Hippocampal formation (tissue), 2 donors: Measurements from ENCODE around the gene SEMA3G.

Experiments
- DNase-seq, 2 donors: peaks; one replicate each; lab custom pipeline; 2025; lab: John Stamatoyannopoulos, UW

The SEMA3G gene

GRCh38 chr3:52395503-52395865 is 49.4 kb downstream of the SEMA3G start:
- no peak for DNase-seq

DNA sequence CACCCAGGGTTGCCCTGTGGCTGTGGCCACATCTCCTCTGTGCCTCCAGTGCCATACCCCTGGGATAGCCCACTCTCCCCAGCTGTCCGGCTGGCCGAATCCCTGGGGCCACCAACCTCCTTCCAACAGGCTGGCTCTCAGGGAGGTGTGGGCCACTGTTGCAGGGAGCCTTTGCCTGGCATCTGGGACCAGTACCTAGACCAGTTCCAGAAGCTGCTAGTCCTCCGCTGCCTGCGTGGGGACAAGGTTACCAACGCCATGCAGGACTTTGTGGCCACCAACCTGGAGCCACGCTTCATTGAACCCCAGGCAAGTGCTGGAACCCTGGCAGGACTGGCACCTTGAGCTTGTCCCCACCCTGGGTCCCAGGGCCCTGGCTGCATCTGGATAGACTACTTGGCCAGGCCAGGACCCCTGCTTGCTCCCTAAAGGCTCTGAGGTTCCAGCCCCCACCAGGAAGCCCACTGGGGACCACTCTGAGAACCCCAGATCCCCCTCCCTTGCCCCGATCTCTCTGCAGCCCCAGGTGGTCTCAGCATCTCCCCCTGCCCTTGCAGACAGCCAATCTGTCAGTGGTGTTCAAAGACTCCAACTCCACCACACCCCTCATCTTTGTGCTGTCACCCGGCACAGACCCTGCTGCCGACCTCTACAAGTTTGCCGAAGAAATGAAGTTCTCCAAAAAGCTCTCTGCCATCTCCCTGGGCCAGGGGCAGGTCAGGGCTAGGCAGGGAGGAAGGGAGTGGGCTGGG is 50.0 kb downstream of the SEMA3G start:
- no peak for DNase-seq

- no peak for DNase-seq
These were observed 50.8 kb downstream of the SEMA3G start for GRCh38 chr3:52393959-52394670.

DNA sequence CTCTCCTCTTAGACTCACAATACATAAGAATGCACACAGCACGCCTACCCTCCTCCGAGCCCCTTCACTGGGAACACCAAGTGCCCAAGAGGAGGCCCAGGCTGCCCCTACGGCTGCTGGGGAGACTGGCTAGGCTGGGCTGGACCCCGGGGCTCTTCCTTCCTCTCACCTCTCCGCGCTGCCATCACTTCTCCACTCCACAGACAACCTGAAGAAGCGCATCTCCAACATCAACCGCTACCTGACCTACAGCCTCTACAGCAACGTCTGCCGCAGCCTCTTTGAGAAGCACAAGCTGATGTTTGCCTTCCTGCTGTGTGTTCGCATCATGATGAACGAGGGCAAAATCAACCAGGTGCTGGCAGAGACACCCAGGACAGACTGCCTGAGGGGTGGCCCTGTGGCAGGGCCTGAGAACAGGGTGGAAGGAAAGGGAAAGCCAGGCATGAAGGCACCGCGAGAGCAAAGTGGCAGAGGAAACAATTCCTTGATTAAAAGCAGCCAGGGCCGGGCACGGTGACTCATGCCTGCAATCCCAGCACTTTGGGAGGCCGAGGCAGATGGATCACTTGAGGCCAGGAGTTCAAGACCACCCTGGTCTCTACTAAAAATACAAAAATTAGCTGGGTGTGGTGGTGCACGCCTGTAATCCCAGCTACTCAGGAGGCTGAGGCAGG is 51.6 kb downstream of the SEMA3G start:
- DNase-seq: no peak

GRCh38 chr3:52392216-52392930 is 52.5 kb downstream of the SEMA3G start:
- no peak for DNase-seq

- DNase-seq: no peak
These were observed 53.8 kb downstream of the SEMA3G start for GRCh38 chr3:52391096-52391495.

- DNase-seq: no peak
These were observed 56.0 kb downstream of the SEMA3G start for GRCh38 chr3:52388933-52389332.

- DNase-seq: no peak
These were observed 56.5 kb downstream of the SEMA3G start for GRCh38 chr3:52388348-52388821.

- DNase-seq: no peak
These were observed 57.4 kb downstream of the SEMA3G start for GRCh38 chr3:52387481-52387880.

DNA sequence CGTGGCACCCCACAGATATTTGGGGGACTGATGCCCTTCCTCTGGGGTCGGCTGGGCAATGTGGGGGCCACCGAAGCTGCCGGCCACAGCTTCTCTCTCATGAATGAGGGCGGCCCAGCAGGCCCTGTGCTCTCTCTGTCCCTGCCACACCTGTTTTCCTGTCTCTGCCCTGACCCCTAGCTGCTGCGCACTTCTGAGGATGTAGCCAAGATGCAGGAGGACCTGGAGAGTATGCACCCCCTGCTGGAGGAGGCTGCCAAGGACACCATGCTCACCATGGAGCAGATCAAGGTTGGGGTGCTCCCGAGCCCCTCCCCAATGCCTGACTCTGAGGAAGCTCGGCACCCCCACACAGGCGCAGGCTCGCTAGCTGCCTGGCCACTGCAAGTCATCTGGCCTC is 59.7 kb downstream of the SEMA3G start:
- no peak for DNase-seq

GRCh38 chr3:52384019-52384761 is 60.7 kb downstream of the SEMA3G start:
- no peak for DNase-seq

- DNase-seq: no peak
These were observed 61.5 kb downstream of the SEMA3G start for GRCh38 chr3:52383446-52383845.
